HG03135 (cell line): ENCODE results near the gene XIRP1.
A peak's percentile ranks its signal among the peaks of the same experiment; 100 is the strongest.

Experiments
- ATAC-seq: cut with Tn5 transposase; IDR thresholded peaks from one replicate; pipeline ENCODE4 v1.9.1; 2021; ENCODE audit warnings: mild to moderate bottlenecking, moderate library complexity; ENCODE audit not compliant: unreplicated experiment

The XIRP1 gene

DNA sequence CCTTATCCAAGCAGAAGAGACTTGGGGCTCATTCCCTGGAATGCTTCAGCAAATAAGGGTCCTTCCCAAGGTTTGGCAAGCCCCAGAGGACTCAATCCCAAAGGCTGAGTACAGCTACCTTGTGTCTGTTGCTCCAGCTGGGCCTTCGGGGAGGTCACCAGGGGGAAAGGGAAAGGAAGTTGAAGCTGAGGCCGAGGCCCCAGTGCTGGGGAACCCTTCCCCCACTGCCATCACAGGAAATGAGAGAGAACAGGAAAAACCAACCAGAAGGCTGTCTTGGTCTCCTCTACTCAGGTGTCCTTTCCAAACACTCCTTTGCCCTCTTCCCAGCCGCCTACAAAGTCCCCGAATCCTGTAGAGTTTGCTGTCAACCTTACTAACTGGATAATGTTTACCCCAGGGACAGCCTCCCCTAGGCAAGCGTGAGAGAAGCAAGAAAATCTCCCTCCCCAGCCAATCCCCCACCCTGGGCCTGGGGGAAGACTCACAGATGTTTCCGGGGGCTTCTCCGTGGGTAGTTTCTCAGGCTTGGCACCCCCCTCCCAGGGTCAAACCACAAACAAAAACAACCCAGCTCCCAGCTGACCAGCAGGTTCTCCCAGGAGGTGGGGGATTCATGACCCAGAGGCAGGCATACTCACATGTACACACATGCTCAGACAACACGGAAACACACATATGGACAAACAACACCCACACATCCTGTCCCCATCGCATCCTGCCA is 44.5 kb downstream of the XIRP1 start:
- peak; percentile 25 for ATAC-seq

DNA sequence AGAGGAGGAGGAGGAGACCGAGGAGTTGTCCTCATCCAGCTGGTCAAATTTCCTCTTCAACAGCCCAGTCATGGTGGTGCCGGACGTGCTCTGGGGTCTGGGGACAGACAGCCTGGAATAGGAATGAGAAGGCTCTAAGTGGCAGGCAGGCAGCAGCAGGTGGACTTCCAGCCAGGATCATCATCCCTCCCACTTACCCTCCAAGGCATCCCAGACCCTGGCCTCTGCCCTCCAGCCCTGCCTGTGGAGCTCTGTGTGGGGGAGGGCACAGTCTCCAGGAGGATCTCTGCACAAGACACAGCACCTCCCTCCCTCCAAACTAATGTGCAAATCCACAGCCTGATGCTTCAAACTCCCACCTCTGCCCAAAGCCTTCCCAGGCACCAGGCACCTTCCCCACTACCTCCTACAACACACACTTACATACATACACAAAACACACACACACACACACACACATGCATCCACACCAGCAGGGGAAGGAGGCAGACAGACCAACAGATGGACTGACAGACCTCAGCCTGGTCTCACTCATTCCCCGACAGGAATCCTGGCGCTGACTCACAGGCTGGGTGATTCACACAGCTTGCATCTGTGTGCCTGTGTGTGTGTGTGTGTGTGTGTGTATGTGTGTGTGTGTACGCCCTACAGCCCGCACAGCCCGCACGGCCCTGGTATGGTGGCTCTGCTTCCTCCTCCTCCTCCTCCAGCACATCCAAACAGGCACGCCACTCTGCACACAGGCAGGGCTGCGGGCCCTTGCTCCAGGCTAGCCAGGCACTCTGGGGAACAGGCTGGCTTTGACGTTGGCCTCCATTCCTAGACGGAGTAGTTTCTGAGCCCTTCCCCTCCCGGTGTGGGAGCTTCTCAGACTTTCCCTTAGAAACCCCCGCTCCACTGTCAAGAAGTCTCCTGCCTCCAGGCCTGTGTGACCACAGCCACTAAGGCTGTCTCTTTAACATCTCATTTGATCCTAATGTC is 45.5 kb downstream of the XIRP1 start:
- ATAC-seq: no peak

DNA sequence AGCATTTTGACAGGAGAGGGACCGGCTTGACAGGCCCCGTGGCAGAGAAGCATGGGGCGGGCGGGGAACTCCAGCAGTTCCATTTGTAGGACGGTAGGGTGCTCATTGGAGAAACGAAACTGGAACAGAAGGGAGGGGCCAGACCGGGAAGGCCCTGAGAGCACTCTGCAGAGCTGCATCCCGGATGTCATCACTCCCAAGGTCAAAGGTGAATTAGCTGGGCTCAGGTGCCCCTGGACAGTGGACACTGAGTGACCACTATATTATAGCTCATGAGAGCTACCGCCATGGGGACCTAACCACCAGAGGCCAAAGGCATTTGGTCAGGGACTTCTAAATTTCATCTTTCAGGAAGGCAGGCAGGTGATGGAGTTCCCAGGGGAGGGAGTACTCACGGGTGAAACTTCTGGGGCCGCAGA is 46.3 kb downstream of the XIRP1 start:
- no peak for ATAC-seq

DNA sequence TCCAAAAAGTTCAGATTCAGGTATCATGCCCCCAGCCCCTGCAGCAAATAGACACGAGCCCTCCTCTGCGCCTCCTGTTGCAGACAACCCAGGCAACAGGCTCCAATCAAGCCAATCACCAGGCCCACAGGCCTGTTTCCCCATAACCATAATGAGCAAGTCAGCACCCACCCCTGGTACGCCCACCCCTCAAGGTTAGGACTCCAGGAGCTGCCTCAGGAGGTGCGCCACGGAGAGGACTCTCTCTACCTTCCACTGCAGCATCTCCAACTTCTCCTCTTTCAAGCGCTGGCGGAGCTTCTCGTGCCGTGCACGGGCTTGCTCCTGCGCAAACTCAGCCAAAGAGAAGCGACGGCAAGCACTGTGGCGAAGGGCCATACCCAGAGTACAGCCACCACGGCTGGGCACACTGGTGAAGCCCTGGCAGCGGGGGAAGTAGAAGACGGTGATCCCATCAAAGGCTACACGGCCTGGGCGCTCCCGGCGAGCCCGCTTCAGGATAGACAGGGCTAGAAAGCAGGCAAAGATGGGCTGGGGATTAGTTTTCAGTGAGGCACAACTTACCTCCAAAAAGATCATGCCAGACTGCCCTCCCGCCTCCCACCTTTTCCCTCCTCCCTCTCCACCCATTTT is 47.5 kb downstream of the XIRP1 start:
- ATAC-seq: no peak

DNA sequence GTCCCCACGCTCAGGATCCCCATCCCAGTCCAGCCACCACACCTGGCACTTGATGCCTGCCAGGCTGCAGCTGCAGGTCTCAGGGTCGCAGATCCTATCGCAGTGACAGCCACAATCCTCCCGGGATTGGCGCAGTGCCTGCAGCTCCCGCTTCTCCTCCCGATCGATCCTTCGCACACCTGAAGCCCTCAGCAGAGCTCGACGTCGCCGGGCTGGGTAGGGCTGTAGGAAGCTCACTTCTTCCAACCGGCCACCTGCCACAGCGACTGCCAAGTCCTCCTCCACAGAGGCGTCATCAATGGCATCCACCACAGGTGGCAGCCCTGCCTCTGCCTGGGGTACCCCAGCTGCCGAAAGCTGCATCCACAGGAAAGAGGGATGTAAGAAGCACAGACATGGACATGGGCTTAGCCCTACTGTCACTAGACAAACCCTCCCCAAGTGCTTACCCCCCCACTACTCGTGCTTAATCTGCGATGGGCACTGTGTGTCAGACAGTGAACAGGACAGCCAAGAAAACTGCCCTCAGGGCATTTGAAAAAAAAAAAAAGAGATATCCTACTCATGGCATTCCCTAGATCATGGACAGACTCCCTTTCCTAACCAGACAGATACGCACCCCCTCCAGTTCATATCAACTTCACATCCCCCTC is 48.2 kb downstream of the XIRP1 start:
- ATAC-seq: no peak

DNA sequence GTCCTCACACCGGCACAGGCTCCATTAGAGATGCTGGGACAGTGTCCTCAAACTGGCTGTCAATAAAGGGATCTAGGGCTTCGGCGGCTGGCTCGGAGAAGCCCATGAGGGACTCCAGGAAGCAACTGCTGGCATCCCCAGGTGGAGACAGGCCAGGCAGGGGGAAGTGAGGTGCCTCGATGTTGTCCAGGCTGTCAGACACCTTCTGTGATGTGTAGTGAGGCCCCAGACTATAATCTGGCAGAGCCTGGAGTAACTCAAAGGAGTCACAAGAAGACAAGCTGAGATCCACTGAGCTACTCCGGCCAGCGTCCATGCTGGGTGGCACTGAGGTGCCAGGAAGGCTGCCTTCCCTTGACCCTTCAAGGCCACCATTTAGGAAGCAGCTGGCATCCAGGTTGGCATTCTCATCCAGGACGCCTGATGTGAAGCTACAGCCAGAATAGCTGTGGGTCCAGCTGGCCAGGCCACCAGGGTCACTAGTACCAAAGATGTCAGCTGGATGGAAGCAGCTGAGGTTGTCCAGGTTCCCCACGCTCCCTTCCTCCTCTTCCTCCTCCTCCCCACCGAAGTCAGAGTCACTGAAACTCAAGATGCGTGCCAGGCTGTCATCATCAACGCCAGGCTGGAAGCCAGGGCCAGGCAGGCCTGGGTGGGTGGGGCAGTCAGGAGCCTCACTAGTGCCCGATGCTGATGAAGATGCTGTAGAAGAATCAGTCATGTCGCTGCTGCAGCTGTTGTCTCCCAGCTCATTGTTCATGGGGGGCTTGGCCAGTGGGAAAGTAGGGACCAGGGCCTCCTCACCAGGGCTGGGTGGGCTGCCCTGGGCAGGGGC is 49.1 kb downstream of the XIRP1 start:
- ATAC-seq: no peak

DNA sequence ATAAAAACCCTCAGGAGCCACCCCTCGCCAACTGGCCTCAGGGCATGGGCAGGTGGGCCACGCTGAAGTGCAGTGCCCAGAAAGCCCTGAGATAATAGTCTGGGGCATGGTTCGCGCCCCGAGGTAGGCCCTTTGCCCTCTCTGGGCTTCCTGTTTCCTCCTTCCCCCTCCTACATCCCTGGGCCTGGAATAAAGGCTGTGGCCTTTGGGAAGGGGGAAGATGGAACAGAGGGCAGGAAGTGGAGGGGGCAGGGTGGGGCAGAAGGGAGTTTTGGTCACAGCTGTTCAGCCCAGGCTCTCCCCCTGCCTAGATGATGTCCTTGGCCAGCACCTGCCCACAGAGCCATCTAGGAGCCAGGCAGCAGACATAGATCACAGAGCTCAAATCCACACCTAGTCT is 50.3 kb downstream of the XIRP1 start:
- ATAC-seq: no peak

DNA sequence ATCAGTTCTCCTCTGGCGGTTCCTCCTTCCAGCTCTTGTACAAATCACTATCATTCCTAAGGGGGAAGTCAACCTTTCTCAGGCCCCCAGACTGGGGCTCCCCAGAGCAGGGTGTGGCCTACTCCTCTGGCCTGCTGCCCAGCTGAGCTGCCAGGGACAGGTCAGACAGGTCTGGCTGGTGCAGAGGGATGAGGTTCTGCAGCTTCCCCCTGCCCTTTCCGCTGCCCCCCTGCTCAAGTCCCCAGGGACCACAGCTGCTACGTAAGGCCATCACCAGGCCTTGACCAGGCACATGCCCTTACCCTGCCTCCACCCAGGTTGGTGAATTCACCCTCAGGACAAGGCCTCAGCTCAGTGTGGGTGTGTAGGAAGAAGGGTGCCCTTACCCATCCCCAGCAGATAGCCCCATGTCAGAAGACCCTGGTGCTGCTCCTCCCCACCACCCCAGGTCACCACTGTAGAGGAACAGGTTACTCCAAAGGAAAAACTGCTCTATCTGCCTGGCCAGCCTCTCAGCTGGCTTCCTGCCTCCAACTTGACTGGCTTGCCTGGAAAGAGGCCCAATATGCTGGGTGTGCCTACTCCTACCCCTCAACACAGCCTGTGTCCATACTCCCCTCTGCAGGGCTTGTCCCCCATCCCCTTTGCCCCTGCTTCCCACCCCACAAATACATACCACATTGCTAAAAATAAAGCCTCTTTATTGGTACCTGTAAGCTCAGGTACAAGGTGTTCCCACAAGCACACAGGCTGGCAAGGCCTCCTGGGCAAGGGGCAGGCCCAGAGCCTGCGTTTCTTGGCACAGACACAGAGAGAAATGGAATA is 51.0 kb downstream of the XIRP1 start:
- ATAC-seq: no peak

DNA sequence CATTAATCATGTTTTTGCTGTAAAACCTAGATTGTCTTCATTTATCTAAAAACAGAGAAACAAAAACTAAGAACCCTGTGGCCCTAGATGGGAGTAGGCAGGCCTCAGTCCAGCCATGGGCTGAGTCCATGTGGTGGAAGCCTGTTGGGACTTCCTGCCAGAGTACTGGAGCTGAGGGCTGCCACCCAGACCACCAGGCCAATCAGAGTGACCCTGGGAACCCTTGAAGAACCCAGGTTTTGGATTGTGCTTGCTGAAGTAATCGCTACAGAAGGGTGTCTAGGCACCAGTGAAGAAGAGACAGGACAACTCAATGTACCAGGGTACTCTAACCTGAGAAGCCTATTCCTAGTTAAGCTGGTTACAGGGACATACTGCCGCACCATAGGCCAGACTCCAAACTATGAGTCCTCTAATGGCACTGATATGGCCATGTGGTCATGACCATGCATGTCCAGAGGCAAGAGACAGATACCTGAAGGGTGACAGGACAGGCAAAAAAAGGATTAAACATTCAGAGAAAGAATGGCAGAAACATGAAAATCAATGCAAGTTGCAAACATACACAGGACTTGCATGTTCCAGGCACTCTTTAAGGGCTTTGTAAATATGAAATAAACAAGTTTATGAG is 51.9 kb downstream of the XIRP1 start:
- ATAC-seq: no peak

DNA sequence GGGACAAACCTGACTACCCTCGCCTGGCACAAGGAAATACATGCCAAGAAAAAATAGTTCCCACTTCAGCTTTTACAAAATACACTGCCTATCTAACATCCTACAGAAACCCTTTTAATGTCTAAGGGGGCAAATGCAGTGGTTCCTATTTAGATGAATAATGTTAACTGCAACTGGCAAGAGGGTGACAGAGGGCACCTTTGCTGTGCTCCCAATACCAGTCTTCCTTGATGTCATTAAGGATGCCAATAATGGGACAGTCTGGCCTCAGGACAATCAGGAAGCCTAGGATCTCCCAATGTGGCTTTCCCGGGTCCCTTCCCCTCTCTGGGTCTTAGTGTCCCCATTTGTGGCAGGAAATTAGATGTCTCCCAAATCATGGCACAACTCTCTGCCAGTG is 53.0 kb downstream of the XIRP1 start:
- ATAC-seq: no peak

DNA sequence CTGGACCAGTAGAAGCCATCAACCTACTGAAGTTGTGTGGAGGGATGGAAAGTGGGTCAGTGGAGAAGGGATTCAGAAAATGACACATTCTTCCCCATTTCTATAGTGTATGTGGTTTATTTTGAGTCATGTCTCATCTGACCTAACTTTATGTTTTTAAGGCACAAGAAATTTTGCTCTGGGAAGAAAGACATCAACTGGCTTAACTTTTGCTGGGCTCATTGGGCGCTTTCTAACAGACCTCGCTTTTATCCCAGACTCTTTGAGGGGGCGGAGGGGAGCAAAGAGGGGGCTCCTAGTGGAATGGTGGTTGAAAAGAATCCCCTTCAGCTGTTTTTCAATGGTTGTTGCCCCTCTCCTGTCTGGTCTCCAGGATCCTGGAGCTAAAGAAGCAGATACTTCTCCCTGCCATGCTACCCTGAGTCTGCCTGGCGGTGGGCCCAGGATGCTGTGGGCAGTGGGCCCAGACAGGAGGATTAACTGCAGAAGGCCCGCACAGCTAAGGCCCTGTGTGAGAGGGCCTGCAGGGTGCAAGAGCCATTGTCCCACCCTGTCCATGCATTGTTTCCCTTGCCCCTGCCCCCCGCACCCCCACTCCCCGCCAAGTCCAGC is 53.5 kb downstream of the XIRP1 start:
- no peak for ATAC-seq

DNA sequence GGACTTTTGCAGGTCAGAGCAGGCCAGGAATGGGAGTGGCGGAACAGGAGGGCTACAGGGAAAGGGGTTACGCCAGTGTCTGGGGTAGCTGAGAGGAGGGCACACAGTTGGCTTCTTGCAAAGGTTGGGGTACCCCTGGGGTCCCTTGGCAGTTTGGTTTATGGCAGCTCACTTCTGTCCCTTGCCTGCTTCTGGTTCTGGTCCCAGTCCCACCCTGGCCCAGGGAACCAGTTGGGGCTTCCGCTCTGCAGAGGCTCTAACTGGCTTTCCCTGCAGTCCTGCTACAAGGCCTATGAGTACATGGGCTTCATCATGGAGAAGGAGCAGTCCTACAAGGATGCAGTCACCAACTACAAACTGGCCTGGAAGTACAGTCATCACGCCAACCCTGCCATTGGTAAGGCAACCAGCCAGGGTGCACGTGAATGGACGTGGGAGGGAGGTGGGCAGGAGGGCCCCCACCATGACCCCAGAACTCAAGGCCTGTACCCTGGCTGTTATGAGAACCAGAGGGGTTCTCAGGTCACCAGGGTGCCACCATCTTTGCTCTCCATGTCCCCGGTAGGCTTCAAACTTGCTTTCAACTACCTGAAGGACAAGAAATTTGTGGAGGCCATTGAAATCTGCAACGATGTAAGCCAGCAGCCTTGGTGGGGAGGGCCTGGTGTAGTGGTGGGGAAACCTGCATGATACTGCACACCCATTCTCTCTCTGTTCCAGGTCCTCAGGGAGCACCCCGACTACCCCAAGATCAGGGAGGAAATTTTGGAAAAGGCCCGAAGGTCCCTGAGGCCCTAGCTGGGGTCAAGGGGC is 54.2 kb downstream of the XIRP1 start:
- no peak for ATAC-seq

DNA sequence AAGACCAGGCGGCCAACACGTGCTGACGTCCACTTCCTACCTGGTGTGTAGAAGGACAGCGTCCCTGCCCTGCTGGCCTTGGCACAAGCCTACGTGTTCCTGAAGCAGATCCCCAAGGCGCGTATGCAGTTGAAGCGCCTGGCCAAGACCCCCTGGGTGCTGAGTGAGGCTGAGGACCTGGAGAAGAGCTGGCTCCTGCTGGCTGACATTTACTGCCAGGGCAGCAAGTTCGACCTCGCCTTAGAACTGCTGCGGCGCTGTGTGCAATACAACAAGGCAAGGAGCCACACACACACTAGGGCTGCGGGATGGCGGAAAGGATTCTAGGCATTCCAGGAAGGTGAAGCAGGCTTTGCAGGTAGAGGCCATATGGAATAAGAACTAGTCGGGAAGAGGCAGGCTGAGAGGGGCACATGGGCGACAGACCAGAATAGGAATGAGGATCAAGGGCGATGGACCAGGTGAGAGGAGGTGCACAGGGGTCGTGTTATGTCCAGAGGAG is 54.9 kb downstream of the XIRP1 start:
- ATAC-seq: no peak

DNA sequence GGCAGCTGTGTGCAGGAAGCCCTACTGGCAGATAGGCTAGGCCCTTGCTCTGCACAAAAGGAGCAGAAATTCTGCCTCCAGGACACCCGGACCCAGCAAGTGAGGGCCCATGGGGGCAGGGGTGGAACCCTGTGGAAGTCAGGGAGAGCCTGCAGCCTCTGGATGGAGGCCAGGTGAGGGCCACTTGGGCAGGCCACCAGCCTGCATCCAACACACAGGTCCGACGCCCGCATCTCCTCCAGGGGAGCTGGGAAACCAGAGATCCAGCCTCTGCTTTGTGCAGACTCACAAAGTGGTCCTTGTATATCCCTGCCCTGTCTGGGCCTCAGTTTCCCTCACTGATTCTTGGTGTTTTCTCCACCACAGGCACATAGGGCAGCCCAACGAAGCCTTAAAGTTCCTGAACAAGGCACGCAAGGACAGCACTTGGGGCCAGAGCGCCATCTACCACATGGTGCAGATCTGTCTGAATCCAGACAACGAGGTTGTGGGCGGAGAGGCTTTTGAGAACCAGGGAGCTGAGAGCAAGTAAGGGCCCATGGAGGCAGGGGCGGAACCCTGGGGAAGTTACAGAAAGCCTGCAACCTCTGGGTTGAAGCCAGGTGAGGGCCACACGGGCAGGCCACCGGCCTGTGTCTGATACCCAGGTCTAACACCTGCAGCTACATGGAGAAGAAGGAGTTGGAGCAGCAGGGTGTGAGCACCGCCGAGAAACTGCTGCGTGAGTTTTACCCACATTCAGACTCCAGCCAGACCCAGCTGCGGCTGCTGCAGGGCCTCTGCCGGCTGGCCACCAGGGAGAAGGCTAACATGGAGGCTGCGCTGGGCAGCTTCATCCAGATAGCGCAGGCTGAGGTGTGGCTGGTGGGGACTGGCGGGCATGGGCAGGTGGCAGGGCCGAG is 55.6 kb downstream of the XIRP1 start:
- ATAC-seq: no peak

DNA sequence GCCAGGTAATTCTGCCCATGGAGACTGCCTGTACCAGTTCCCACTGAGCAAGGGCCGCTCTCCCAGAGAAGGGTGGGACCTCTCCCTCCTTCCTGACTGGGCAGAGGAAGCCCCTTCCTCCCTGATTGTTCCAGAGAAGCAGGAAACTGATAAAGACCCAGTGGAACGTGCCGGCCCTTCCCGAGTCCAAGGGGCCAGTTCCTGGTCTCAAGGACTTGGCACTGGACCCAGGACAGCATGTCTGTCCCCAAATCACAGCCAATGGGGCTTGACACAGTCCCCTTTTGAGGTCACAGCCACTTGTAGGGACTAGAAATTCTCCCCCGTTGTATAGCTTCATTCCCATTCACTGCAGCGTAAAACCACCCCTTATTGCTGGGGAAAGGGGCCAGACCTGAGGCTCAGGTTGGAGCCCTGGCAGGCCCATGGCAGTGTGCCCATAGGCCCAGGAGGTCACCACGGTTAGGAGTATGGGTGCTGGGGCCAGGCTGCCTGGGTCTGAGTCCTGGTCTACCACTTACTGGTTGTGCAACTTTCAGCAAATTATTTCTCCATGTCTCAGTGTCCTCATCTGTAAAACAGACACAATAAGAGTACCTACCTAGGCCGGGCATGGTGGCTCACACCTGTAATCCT is 57.1 kb downstream of the XIRP1 start:
- no peak for ATAC-seq

DNA sequence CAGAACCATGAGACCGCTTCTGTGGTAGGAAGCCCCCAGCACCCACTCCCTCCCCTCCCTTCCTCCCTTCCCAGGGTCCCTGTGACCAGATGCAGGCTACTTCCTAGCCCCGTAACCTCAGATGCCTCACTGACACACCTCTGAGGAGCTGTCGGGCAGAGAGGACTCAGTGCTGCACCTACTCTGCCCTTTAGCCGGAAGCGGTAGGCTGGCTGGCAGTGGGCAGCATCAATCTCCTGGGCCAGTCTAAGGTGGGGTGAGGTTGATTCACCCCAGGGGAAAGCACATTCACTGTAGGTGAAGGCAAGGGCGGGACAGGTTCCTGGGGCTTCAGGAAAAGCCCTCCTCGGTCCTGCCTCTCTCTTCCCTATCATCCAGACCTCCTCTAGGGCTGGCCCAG is 58.1 kb downstream of the XIRP1 start:
- ATAC-seq: no peak
